SU-DHL-6 (cell line): ENCODE data around the gene ERG.

Source experiments
- H2AFZ ChIP-seq: fragments of 200-600 bp; sonication (generic); 2 replicates; pipeline ENCODE4 v1.6.1; 2014; ENCODE audit warnings: low read depth, mild to moderate bottlenecking, moderate library complexity, mixed read lengths, antibody characterized with exemption, low read length; ENCODE audit not compliant: severe bottlenecking
- H3F3A ChIP-seq: fragments of 200-600 bp; shearing (Covaris generic); 2 replicates; pipeline ENCODE4 v1.6.0; 2016; ENCODE audit warnings: antibody characterized with exemption, mild to moderate bottlenecking; ENCODE audit not compliant: insufficient read depth
- H3K27ac ChIP-seq: fragments of 200-600 bp; sonication (generic); 2 replicates; pipeline ENCODE4 v1.5.1; 2016; ENCODE audit warnings: low read depth, mild to moderate bottlenecking, low read length, moderate library complexity, mixed read lengths
- H3K27me3 ChIP-seq: fragments of 200-600 bp; sonication (generic), shearing (Covaris generic); 2 replicates; pipeline ENCODE4 v1.6.0; 2014; ENCODE audit warnings: mild to moderate bottlenecking, low read length
- H3K36me3 ChIP-seq: fragments of 200-600 bp; sonication (generic); 2 replicates; pipeline ENCODE4 v1.6.1; 2014; ENCODE audit warnings: mild to moderate bottlenecking, low read length, mixed read lengths
- H3K4me2 ChIP-seq: fragments of 300-600, 200-600 bp; shearing (Covaris generic), sonication (generic); 2 replicates; pipeline ENCODE4 v1.6.0; 2014; ENCODE audit warnings: low read length, low read depth, mild to moderate bottlenecking; ENCODE audit not compliant: poor library complexity, severe bottlenecking
- H3K4me3 ChIP-seq: fragments of 200-600 bp; sonication (generic); 2 replicates; pipeline ENCODE4 v1.5.1; 2014; ENCODE audit warnings: antibody characterized with exemption, low read length, mild to moderate bottlenecking, mixed read lengths; ENCODE audit not compliant: insufficient read depth, poor library complexity, severe bottlenecking
- H3K79me2 ChIP-seq: fragments of 200-600 bp; sonication (generic); 2 replicates; pipeline ENCODE4 v1.6.1; 2014; ENCODE audit warnings: mild to moderate bottlenecking, low read length, moderate library complexity; ENCODE audit not compliant: insufficient read depth
- H3K9ac ChIP-seq: fragments of 200-600 bp; sonication (generic); 2 replicates; pipeline ENCODE4 v1.7.0; 2014; ENCODE audit warnings: mild to moderate bottlenecking, low read length
- H3K9me2 ChIP-seq: fragments of 200-600 bp; sonication (generic); replicated peaks from 2 replicates; pipeline ENCODE4 v1.6.1; 2014; ENCODE audit warnings: low read length; ENCODE audit not compliant: insufficient read depth
- H3K9me3 ChIP-seq: fragments of 200-600 bp; sonication (generic); 2 replicates; pipeline ENCODE4 v1.6.1; 2014; ENCODE audit warnings: low read length, mixed read lengths; ENCODE audit not compliant: insufficient read depth
- H4K20me1 ChIP-seq: fragments of 200-600 bp; sonication (generic); 2 replicates; pipeline ENCODE4 v1.6.1; 2014; ENCODE audit warnings: low read depth, mild to moderate bottlenecking, antibody characterized with exemption, low read length, moderate library complexity, mixed read lengths
- EZH2phosphoT487 ChIP-seq: fragments of 200-600 bp; sonication (generic), shearing (Covaris generic); conservative IDR thresholded peaks from 2 replicates; pipeline ENCODE4 v1.6.1; 2018; ENCODE audit warnings: mild to moderate bottlenecking, antibody characterized with exemption, low read length, moderate library complexity, mixed read lengths
- TF ChIP-seq, protein P1 (sequence below): fragments of 200-600 bp; sonication (generic); IDR thresholded peaks from one replicate; pipeline ENCODE4 v1.5.1; 2017; ENCODE audit warnings: antibody characterized with exemption, mild to moderate bottlenecking, low read length, moderate library complexity; ENCODE audit not compliant: insufficient read depth, poor library complexity, severe bottlenecking

Gene ERG

DNA sequence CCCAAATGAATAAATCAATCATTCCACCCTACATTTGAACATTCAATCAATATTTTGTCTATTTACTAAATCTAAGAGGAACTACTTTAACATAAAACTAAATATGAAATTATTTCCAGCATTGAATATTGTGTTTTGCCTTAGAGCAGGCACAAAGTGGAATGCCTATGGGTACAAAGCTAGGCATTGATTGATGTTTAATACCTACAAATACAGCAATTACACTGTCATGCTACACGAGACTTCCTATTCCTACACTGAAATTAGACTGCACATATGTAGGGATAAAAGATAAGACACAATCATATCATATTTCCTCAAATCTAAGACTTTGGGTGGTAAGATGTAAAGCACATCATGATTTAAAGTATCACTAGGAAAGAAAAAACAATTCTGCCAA lies 12.9 kb upstream of the ERG start:
- H3K36me3 ChIP-seq: no peaks in the 10 kb centered on the region
- H3K4me2 ChIP-seq: no peak overlapping the region
- H3K9me3 ChIP-seq: no peaks in the 10 kb centered on the region
- no peaks in the 10 kb centered on the region for H3K79me2 ChIP-seq
- H3K27me3 ChIP-seq: no peaks in the 10 kb centered on the region
- H3K9ac ChIP-seq: no peak overlapping the region
- H3F3A ChIP-seq: no peaks in the 10 kb centered on the region
- TF ChIP-seq, protein P1, sequence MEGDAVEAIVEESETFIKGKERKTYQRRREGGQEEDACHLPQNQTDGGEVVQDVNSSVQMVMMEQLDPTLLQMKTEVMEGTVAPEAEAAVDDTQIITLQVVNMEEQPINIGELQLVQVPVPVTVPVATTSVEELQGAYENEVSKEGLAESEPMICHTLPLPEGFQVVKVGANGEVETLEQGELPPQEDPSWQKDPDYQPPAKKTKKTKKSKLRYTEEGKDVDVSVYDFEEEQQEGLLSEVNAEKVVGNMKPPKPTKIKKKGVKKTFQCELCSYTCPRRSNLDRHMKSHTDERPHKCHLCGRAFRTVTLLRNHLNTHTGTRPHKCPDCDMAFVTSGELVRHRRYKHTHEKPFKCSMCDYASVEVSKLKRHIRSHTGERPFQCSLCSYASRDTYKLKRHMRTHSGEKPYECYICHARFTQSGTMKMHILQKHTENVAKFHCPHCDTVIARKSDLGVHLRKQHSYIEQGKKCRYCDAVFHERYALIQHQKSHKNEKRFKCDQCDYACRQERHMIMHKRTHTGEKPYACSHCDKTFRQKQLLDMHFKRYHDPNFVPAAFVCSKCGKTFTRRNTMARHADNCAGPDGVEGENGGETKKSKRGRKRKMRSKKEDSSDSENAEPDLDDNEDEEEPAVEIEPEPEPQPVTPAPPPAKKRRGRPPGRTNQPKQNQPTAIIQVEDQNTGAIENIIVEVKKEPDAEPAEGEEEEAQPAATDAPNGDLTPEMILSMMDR: no peak
- no peak for TF ChIP-seq EZH2phosphoT487
- no peaks in the 10 kb centered on the region; the same call in 1 of the 2 replicates for H4K20me1 ChIP-seq
- no peak overlapping the region for H3K4me3 ChIP-seq
- H3K9me2 ChIP-seq: no peaks in the 10 kb centered on the region
- no peak overlapping the region for H3K27ac ChIP-seq
- H2AFZ ChIP-seq: no peak overlapping the region

DNA sequence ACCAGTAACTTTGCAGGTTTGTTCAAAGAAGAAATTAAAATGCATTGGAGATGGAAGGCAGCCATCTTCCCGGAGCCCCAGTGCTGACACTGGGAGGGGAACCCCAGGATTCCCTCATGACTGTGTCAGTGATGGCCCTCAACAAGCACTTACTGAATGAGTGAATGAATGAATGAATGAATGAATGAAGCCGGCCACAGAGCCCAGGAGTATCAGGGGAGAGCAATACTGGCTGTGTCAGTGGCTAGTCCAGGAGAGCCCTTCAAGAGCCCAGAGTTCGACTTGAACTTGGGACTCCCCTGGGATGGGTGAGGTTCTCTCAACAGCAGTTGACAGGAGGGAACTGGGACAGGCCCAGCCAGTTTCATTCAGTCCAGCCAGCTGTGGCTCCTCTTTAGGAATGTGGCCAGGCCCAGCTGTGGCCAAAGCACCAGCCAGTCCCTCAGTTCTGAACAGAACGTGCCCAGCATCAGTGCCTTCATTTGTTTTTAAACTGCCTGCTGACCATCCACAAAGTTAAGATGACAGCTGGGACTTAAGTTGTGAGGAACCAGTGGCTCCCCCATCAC lies 9.2 kb upstream of the ERG start:
- H3K9me3 ChIP-seq: no peaks in the 10 kb centered on the region
- no peaks in the 10 kb centered on the region for H3K27me3 ChIP-seq
- no peak overlapping the region for H3K27ac ChIP-seq
- H3K36me3 ChIP-seq: no peaks in the 10 kb centered on the region
- H3F3A ChIP-seq: no peaks in the 10 kb centered on the region
- H3K9me2 ChIP-seq: no peaks in the 10 kb centered on the region
- no peak overlapping the region for H2AFZ ChIP-seq
- H4K20me1 ChIP-seq: no peaks in the 10 kb centered on the region
- no peak for TF ChIP-seq EZH2phosphoT487
- TF ChIP-seq, protein P1: no peak
- H3K4me2 ChIP-seq: no peak overlapping the region
- no peaks in the 10 kb centered on the region for H3K79me2 ChIP-seq
- no peak overlapping the region for H3K4me3 ChIP-seq
- H3K9ac ChIP-seq: no peak overlapping the region

DNA sequence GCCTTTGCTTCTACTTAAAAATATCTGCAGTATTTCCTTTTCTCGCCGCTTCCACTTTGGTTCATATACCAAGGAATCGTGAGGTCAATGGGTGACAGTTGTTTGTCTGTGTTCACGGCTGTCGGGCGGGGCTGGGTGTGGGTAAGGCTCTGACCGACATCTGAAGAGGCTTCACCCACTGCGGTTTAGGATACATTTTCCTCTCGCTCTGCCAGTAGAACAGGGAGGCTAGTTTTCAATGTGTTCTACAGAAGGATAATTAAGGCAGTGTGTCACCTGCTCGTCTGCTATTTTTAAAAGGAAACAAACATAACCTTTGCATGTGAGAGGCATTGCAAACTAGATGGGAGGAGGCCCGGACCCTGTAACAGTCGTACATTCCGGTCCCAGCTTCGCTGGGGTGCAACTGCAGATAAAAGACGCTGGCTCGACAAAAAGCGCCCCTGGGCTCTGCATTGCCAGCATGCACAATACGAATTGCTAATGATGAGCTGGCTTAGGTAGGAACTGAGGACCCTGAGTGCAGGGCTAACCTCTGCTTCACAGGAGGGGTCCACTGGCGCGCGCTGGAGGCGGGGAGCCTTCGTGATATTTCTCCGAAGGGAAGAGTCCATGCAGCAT lies 8.5 kb upstream of the ERG start:
- no peaks in the 10 kb centered on the region for H3K36me3 ChIP-seq
- H3K27me3 ChIP-seq: no peaks in the 10 kb centered on the region
- no peak overlapping the region for H3K4me2 ChIP-seq
- no peaks in the 10 kb centered on the region for H4K20me1 ChIP-seq
- H3K27ac ChIP-seq: no peak overlapping the region
- no peaks in the 10 kb centered on the region for H3F3A ChIP-seq
- H3K4me3 ChIP-seq: no peak overlapping the region
- H3K9me3 ChIP-seq: no peaks in the 10 kb centered on the region
- no peaks in the 10 kb centered on the region for H3K9me2 ChIP-seq
- no peak overlapping the region for H3K9ac ChIP-seq
- TF ChIP-seq EZH2phosphoT487: no peak
- TF ChIP-seq, protein P1: no peak
- H3K79me2 ChIP-seq: no peaks in the 10 kb centered on the region
- H2AFZ ChIP-seq: no peak overlapping the region
